Measurements from ENCODE around the gene PACSIN1. TPM values are rescaled to one million over a fixed set of nuclear protein-coding genes. Genes with fewer than 3 reads are reported as not detected.

Gene PACSIN1
- total RNA-seq, 4 donors from 2014 or later: 0.11 to 0.40 TPM; not detected in 2

DNA sequence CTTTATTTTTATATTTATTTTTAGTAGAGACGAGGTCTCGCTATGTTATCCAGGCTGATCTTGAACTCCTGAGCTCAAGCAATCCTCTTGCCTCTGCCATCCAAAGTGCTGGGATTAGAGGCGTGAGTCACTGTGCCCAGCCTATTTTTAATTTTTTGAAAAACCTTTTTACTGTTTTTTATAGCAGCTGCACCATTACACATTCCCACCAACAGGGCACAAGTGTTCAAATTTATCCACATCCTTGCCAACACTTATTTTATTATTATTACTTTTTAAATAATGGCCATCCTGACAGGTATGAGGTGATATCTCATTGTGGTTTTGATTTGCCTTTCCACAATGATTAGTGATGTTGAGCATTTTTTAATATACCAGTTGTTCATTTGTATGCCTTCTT lies 42.5 kb downstream of the PACSIN1 start:
- no peak for TF ChIP-seq EP300 (IDR thresholded peaks at IDR 0.05)
- TF ChIP-seq, protein P1, sequence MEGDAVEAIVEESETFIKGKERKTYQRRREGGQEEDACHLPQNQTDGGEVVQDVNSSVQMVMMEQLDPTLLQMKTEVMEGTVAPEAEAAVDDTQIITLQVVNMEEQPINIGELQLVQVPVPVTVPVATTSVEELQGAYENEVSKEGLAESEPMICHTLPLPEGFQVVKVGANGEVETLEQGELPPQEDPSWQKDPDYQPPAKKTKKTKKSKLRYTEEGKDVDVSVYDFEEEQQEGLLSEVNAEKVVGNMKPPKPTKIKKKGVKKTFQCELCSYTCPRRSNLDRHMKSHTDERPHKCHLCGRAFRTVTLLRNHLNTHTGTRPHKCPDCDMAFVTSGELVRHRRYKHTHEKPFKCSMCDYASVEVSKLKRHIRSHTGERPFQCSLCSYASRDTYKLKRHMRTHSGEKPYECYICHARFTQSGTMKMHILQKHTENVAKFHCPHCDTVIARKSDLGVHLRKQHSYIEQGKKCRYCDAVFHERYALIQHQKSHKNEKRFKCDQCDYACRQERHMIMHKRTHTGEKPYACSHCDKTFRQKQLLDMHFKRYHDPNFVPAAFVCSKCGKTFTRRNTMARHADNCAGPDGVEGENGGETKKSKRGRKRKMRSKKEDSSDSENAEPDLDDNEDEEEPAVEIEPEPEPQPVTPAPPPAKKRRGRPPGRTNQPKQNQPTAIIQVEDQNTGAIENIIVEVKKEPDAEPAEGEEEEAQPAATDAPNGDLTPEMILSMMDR (IDR thresholded peaks at IDR 0.05): no peak
- TF ChIP-seq POLR2A (IDR thresholded peaks at IDR 0.05): no peak
- no peak for TF ChIP-seq POLR2AphosphoS5 (IDR thresholded peaks at IDR 0.05)
- Histone ChIP-seq H3K4me1 (no peaks in the 10 kb centered on the region), H3K27me3 (no peaks in the 10 kb centered on the region), H3K27ac (no peak overlapping the region), H3K4me3 (no peak overlapping the region), H3K9me3 (no peaks in the 10 kb centered on the region), H3K36me3 (no peaks in the 10 kb centered on the region)
- WGBS: 98% methylated on average over 3 of the region's 3 CpGs
- no peak for DNase-seq (ENCODE audit: low spot score in 2 of 2)

DNA sequence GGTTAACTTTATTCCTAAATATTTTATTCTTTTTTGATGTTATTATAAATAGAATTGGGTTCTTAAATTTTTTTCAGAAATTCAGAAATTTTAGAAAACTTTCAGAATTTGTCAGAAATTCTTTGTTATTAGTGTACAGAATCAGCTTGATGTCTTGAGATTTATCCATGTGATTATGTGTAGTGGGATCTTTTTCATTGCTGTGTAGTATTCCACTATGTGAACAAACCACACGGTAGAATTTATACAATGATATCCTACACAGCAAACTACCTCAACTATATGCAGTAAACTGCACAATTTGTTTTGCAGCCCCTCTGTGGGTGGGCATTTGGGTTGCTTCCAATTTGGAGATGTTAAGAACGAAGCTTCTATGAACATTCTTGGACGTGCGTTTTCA lies 43.9 kb downstream of the PACSIN1 start:
- Histone ChIP-seq H3K4me3 (no peak overlapping the region), H3K27me3 (no peaks in the 10 kb centered on the region), H3K36me3 (no peaks in the 10 kb centered on the region), H3K27ac (no peak overlapping the region), H3K4me1 (peaks cover 3% of the 10 kb centered on the region), H3K9me3 (no peaks in the 10 kb centered on the region)
- no peak for DNase-seq (ENCODE audit: low spot score in 2 of 2)
- WGBS: 98% methylated on average over 4 of the region's 4 CpGs
- no peak for TF ChIP-seq EP300 (IDR thresholded peaks at IDR 0.05)
- TF ChIP-seq, protein P1 (IDR thresholded peaks at IDR 0.05): no peak
- no peak for TF ChIP-seq POLR2AphosphoS5 (IDR thresholded peaks at IDR 0.05)
- no peak for TF ChIP-seq POLR2A (IDR thresholded peaks at IDR 0.05)

DNA sequence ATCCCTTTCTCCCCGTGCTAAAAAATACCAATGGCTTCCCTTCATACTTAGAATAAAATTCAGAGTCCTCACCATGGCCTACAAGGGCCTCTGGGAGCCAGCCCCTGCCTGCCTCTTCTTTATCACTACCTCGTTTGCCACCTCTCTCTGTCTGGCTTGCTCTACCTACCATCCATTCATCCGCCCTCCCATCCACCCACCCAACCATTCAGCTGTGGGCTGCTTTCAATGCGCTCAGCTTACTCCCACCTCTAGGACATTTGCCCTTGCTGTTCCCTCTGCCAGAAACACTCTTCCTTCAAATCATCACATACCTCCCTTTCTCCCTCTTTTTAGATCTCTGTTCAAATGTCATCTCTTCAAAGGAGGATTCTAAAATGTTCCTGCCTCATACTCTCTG lies 44.4 kb downstream of the PACSIN1 start:
- WGBS: 83% methylated on average over 4 of the region's 4 CpGs
- peak in 1 of 2 donors; percentile 17 for DNase-seq (ENCODE audit: low spot score in 2 of 2)
- TF ChIP-seq, protein P1 (IDR thresholded peaks at IDR 0.05): no peak
- no peak for TF ChIP-seq POLR2A (IDR thresholded peaks at IDR 0.05)
- no peak for TF ChIP-seq POLR2AphosphoS5 (IDR thresholded peaks at IDR 0.05)
- no peak for TF ChIP-seq EP300 (IDR thresholded peaks at IDR 0.05)
- Histone ChIP-seq H3K27me3 (peaks cover 5% of the 10 kb centered on the region), H3K9me3 (no peaks in the 10 kb centered on the region), H3K36me3 (no peaks in the 10 kb centered on the region), H3K27ac (no peak overlapping the region), H3K4me3 (no peak overlapping the region), H3K4me1 (peaks cover 5% of the 10 kb centered on the region)

DNA sequence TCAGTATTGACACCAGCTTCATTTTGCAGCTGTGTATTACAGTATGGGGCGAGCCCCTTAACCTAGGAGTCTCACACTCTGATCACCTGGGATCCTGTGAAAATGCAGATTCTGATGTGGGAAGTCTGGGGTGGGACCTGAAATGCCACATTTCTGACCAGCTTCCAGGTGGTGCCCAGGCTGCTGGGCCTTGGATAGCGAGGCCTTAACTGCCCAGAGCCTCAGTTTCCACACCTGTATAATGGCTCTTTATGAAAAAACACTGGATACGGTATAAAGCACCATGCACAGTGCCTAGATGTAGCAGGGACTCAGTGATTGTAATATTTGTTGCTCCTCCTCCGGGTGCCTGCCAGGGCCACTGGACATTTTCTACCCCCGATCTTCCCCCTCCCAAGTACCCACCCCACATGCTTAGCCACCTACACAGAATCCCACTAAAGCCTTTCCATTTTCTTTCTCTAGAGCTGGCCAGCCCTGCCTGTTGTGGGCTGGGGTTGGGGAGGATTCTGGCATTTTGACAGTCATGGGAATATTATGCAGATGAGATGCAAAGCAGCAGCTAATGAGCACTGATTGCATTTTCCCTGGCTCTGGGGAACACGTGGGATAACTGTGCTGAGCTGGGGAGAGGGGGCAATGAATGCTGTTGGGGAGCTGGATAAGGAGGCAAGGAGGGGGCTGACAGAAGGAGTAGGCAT lies 45.5 kb downstream of the PACSIN1 start:
- H3K27me3 ChIP-seq: peaks cover 12% of the 10 kb centered on the region
- peak in 1 of 2 donors; percentile 17 for DNase-seq (ENCODE audit: low spot score in 2 of 2)
- H3K9me3 ChIP-seq: no peaks in the 10 kb centered on the region
- no peaks in the 10 kb centered on the region for H3K36me3 ChIP-seq
- H3K4me1 ChIP-seq: peaks cover 5% of the 10 kb centered on the region
- H3K4me3 ChIP-seq: no peak overlapping the region
- 76% methylated on average over 6 of the region's 6 CpGs for WGBS
- H3K27ac ChIP-seq: no peak overlapping the region
- no peak for TF ChIP-seq POLR2AphosphoS5 (IDR thresholded peaks at IDR 0.05)
- TF ChIP-seq, protein P1 (IDR thresholded peaks at IDR 0.05): no peak
- TF ChIP-seq EP300 (IDR thresholded peaks at IDR 0.05): no peak
- no peak for TF ChIP-seq POLR2A (IDR thresholded peaks at IDR 0.05)

DNA sequence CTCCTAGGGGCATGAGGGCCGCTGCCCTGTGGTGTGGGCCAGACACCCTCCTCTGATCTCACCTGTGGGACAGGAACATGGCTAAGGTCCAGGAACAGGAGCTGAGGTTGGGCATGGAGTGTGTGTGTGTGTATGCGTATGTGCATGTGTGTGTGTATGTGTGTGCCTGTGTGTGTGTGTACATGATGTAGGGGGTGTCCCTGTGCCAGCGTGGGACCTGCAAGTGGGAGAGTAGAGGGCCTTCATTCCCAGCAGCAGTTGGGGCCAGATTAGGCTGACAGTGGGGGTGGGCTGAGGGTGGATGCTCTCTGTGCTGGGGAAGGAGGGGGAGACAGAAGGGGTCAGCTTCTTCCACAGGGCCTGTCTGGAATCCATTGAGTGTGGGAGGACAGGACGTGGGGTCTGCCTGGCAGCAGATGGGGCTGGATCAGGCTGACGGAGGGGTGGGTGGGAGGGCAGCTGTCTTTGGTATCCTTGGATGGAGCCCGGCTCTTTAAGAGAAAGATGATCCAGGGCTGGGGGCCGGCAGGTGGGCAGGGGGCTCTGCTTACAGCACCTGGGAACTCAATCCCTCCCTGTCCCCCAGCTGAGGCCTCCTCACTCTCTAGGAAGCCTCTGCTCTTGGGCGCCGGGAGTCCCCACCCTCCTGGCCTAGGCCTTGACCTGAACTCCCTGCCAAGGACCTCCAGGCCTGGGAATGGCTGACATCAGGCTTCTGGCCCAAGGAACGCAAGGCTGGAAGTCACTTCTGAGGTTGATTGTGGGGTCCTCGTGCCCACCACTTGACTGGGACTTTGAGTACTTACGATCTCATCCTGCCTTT lies 46.2 kb downstream of the PACSIN1 start:
- H3K4me3 ChIP-seq: no peak overlapping the region
- peaks cover 5% of the 10 kb centered on the region for H3K4me1 ChIP-seq
- H3K9me3 ChIP-seq: no peaks in the 10 kb centered on the region
- 72% methylated on average over 11 of the region's 12 CpGs for WGBS
- H3K27me3 ChIP-seq: peaks cover 19% of the 10 kb centered on the region
- no peaks in the 10 kb centered on the region for H3K36me3 ChIP-seq
- no peak overlapping the region for H3K27ac ChIP-seq
- peak in 1 of 2 donors; percentile 38 for DNase-seq (ENCODE audit: low spot score in 2 of 2)
- TF ChIP-seq, protein P1 (IDR thresholded peaks at IDR 0.05): no peak
- TF ChIP-seq POLR2AphosphoS5 (IDR thresholded peaks at IDR 0.05) (no peak), POLR2A (IDR thresholded peaks at IDR 0.05) (no peak), EP300 (IDR thresholded peaks at IDR 0.05) (no peak)
